Measurements from ENCODE around the gene NCOA1.
"Not testable (repeated sequence)": the region's sequence is repeated elsewhere in the genome, so short reads cannot be mapped to it uniquely, and the experiment has no call there.

NCOA1 gene

GRCh38 chr2:24650997-24651642 lies 160.1 kb downstream of the NCOA1 start:
- no peak for DNase-seq

DNA sequence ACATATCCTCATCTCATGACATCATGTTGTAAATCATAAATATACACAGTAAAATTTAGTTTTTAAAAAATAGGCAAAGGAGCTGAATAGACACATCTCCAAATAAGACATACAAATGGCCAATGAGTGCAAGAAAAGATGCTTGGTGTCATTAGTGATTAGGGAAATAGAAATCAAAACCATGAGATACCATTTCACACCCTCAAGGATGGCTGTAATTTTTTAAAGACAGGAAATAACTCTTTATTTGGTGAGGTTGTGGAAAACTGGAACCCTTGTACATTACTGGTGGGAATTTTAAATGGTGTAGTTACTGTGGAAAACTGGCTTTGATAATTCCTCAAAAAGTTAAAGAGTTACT lies 160.6 kb downstream of the NCOA1 start:
- no peak for DNase-seq

- DNase-seq, result no peak
Observed at GRCh38 chr2:24652265-24653182, 161.5 kb downstream of the NCOA1 start.

DNA sequence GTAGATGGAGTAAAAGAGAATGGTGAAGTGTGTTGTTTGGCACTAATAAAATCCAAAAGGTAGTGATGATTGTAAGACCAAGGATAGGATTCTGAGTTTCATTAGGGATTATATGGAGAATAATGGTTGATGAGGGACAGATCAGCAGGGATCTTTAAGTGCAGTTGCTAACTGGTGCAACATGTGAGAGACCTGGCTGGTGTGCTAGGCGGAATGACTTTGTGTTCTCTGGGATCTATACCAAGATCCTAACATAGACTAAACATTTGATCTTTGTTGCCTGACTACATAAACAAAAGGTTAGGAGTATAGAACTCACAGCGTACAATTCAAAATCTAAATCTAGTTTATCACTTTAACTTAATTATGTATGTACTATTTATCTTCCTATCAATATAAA lies 166.8 kb downstream of the NCOA1 start:
- no peak for DNase-seq

GRCh38 chr2:24658531-24659202 lies 167.6 kb downstream of the NCOA1 start:
- DNase-seq, result no peak

DNA sequence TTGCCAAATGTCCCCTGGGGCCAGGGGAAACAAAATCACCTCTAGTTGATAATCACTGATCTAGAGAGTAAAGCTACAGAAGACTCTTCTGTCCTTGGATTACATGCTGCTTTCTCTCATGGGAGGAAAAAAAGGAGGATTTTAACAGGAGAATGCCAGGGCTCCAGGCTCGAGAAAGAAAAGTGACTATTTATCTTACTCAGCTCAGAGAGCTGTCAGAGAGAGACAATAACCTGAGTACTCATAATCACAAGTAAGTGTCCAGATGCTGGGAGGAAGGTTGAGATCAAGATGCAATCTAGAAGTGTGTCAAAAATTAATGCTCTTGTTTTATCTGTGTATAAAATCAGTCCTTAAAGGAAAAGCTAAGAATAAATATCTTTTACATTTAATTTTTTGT lies 168.8 kb downstream of the NCOA1 start:
- no peak for DNase-seq

- no peak for DNase-seq
Observed at GRCh38 chr2:24667542-24667941, 176.5 kb downstream of the NCOA1 start.

DNA sequence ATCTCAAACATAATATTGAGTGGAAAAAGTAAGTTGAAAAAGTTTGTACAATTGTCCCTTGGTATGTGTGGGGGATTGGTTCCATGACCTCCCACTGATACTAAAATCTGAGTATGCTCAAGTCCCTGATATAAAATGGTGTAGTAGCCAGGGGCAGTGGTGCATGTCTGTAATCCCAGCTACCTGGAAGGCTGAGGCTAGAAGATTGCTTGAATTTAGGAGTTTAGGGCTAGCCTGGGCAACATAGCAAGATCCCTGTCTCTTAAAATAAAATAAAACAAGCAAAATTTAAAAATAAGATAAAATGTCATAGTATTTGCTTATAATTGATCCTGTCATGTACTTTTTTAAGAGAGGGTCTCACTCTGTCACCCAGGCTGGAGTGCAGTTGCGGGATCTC lies 180.2 kb downstream of the NCOA1 start:
- DNase-seq, result no peak

DNA sequence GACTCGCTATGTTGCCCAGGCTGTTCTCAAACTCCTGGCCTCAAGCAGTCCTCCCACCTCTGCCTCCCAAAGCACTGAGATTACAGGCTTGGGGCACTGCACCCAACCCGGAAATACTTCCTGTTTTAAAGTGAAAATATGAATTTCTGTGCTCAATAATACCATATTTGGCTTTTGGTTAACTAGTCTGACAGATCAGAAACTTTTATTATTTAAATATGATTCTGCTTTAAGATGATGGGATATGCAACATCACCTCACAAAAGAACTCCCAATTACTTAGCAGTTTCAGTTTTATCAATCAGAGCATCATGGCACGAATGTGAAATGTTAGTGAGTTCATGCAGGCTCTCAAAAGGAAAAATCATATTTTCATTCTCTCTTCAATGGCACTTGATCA lies 181.5 kb downstream of the NCOA1 start:
- DNase-seq, result no peak

GRCh38 chr2:24675338-24675737 lies 184.3 kb downstream of the NCOA1 start:
- no peak for DNase-seq

GRCh38 chr2:24676493-24676892 lies 185.4 kb downstream of the NCOA1 start:
- no peak for DNase-seq

DNA sequence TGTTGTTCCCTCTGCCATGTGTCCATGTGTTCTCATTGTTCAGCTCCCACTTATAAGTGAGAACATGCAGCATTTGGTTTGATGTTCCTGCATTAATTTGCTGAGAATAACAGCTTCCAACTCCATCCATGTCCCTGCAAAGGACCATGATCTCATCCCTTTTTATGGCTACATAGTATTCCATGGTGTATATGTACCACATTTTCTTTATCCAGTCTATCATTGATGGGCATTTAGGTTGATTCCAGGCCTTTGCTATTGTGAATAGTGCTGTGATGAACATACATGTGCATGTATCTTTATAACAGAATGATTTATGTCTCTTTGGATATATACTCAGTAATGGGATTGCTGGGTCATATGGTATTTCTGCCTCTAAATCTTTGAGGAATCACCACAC lies 187.0 kb downstream of the NCOA1 start:
- DNase-seq, result not testable (repeated sequence)

DNA sequence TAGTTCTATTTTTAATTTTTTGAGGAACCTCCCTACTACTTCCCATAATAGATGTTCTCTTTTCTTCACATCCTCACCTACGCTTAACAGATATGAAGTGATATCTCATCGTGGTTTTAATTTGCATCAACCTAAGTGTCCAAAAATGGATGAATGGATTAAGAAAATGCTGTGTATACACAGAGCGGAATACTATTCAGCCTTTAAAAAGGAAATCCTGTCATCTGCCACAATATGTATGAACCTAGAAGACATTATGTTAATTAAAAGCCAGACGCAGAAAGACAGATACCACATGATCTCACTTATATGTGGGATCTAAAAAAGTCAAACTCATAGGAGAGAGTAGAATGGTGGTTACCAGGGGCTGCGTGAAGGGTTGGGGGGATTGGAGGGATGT lies 189.1 kb downstream of the NCOA1 start:
- DNase-seq, result no peak

DNA sequence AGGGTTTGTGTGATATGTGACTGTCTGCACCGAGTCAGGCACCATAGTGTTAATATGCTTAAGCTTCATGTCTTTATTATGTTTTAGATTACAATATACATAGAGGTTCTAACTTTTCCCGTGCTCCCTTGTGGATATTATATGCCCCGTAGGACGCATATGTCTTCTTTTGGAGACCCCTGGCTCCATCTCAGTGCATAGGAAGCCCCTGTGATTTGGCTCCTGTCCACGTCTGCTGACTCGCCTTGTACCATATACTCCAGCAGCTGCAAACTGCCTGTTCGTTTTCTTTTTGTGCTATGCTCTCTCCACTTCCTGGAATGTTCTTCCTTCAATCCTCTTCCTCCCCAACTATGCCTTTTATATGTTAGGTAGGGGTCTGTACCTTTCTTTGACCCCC lies 191.2 kb downstream of the NCOA1 start:
- no peak for DNase-seq

- no peak for DNase-seq
Observed at GRCh38 chr2:24683408-24683807, 192.4 kb downstream of the NCOA1 start.

GRCh38 chr2:24690524-24690923 lies 199.5 kb downstream of the NCOA1 start:
- no peak for DNase-seq

GRCh38 chr2:24691806-24692205 lies 200.8 kb downstream of the NCOA1 start:
- no peak for DNase-seq

DNA sequence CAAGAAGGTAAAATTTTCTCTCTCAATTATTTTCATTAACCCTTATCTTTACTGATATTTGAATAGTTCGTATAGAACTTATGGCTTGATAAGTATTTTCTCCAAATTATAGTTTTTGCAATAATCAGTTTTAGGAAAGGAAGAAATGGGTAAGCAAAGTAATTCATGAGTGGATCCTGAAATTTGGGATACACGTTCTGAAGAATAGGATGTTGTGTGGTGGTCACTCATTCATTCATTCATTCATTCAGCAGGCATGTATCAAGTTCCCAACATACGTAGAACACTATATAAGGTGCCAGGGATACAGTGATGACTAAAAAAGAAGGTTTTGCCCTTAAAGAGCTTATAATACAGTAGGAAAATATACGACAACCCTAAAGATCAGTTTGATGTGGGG lies 206.7 kb downstream of the NCOA1 start:
- DNase-seq, result no peak

GRCh38 chr2:24702800-24703199 lies 211.7 kb downstream of the NCOA1 start:
- peak; percentile 66 for DNase-seq

- DNase-seq, result no peak
Observed at GRCh38 chr2:24704692-24705091, 213.6 kb downstream of the NCOA1 start.

- no peak for DNase-seq
Observed at GRCh38 chr2:24707143-24707542, 216.1 kb downstream of the NCOA1 start.

DNA sequence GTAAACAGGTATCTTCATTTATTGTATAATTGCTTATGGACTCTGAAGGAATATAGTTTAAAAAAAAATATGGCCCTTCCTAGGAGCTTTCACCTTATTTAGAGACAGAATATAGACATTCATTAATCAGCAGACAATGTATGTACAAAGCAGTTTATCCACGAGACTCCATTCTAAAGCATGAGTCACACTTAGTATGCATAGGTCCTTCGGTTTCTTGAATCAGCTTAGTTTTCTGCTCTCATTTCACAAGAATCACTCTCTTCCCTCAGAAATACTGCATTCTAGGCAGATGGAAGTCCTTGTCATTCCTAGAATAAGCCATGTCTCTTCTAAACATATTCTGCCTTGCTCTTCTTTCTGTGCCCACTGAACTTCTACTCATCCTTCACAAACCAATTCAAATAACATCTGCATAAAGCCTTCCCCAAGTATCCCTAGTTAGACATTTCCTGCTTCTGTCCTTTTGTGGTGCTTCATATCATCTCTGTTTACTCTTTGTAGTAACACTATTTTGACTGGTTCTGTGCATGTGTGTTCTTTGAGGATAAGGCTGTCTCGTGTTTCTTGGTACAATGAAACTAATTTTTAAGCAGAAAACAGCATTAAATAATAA lies 217.6 kb downstream of the NCOA1 start:
- peak; percentile 23 for DNase-seq

- no peak for DNase-seq
Observed at GRCh38 chr2:24710806-24711205, 219.8 kb downstream of the NCOA1 start.

- DNase-seq, result no peak
Observed at GRCh38 chr2:24711865-24712264, 220.8 kb downstream of the NCOA1 start.
